ENCODE data around the gene CDPF1. TPM values are rescaled to one million over a fixed set of nuclear protein-coding genes. Genes with fewer than 3 reads are reported as not detected.

The CDPF1 gene, protein sequence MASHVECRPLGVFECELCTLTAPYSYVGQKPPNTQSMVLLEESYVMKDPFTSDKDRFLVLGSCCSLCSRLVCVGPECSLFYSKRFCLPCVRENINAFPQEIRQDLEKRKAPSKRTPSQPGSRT
- total RNA-seq = 9.2 and 58.5 TPM in 2 replicates

DNA sequence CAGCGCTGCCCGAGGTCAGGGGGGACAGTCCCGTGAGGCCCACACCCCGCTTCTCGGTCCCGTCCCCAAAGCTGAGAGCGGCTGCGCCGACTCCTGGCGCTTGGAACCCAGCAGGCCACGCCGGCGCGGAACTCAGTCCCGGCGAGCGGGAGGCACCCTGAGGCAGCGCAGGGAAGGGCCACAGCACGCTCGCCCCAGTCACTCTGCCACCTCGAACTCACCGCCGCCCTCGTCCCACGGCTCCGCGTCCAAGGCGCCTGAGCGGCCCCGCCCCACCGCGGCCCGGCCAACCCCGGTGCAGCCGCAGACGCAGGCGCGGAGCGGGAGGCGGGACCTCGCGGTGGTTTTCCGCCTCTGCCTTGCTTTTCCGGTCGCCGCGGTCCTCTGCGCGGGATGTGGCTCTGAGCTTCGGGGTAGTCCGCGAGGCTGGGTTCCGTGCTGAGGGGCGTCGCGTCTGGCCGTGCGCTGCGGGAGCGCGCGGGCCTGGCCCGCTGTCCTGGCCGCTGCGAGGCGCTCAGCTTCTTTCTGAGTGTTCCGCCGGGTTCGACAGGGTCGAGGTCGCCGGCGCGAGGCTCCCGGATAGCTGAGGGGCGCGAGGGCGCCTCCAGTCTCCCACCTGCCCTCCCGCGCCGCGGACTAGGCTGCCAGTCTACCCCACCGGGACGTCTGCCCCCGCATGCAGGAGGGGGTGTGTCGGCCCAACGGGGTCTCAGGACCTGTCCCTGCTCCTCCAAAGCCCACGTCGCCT is at the start of gene CDPF1:
CDPF1 (minus strand) TSS at position 259 of the 748 bp plus-strand sequence. CDS start 2,009 bp downstream, outside the sequence.

DNA sequence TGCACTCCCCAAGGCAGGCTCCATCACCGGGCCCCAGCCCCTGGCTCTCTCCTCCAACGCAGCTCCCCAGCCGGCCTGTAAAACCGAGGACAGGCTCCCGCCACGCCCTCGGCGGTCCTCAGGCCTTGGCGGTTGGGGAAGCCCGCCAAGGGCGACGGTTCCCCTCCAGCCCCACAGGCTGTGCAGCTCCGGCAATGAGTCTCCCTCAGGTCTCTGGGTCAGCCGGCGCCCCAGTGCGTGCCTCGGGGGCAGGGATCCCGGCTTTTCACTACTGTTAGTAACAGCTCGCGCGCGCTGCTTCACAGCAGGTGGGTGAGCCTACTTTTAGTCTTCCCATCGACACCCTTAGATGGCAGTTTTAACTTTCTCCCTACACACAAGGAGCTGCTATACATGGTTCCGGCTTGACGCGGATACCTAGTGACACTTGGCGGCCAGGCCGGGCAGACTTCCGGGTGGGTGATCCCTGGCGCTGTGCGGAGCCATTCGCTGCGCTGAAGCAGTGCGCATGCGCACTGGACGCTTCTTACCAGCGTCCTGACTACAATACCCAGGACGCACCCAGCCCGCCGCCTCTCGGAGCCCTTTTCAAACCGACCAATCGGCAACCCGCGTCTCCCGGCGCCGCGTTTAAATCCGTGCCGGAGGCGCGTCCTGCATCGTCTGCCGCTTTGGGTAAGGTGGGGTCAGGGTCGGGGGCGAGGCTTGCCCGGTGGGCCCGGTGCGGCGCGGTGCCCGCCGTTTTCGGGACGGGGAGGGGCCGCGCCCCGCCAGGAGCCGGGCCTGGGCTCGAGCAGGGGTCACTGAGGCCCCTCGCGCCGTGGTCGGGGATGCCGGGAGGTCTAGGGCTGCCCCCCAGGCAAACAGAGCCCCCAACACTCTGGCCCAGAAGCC is 46.4 kb upstream of the CDPF1 start, which contains the start of gene GTSE1:
GTSE1 (plus strand) TSS at position 614 of the 894 bp plus-strand sequence. CDS start 531 bp downstream, outside the sequence.

DNA sequence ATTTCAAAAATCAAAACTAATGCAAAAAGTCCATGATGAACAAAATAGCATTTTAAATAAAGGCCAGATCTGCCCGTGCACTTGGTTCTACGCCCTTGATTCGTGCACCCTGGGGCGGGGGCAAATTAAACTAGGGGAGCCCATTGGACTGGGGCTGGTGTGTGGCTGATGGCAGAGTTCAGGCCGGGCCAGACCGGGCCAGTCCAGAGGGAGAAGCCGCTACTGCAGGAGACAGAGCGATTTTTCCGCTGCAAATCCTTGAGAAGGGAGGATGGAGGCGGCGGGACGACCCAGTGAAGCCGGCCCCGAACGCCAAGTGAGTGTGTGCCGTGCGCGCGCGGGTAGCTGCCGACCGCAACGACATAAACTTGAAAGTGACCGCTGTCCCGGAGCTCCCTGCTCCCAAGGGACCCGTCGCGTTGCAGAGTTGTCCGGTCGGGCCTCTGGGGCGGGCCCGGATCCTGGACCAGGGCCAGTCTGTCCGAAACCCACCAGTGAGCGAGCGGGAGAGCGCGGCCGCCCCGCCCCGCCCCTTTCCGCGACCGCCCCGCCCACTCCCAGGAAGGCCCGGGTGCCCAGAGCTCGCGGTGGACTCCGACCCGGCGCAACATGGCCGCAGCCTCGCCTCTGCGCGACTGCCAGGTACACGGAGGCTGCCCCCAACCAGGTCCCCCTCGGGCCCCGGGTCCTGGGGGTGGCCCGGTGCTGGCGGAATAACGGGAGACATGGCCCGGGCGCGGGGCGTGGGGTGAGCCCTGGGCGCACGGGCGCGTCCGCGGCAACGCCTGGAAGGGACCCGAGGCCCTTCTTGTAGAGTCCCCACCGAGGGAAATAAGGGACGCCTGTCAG is 17.6 kb upstream of the CDPF1 start, which contains the start of gene TTC38:
TTC38 (plus strand) TSS at position 578 of the 849 bp plus-strand sequence; CDS start at position 610, 32 bp downstream.

DNA sequence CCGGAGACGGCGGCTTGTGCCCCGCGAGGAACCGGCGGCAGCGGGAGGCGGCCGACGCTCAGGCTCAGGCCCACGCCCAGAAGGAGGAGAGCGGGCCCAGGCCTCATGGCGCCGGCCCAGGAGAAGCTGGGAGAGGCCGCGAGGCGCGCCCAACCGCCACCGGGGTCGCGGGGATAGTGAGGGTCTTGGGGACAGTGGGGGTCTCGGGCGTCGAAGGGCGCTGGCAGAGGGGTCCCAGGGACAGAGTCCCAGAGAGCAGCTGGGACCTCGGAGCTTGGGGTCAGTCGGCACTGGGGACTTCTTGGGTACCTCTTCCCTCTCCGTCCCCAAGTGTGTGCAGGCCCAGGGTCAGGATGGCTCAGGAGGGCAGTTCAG is 13.1 kb upstream of the CDPF1 start, which contains the start of gene PKDREJ:
PKDREJ (minus strand) TSS at position 128 of the 375 bp plus-strand sequence; CDS start at position 107, 21 bp downstream.

Other genes starting within 250 kb of the CDPF1 start
- 10.1 and 21.8 TPM in 2 replicates for gene PPARA, start 99.8 kb downstream of the CDPF1 start, total RNA-seq
- not detected in 2 replicates for gene PKDREJ, start 13.1 kb upstream of the CDPF1 start, total RNA-seq
- gene TTC38, start 17.7 kb upstream of the CDPF1 start, total RNA-seq = 28.7 and 41.2 TPM in 2 replicates
- 13.8 and 15.9 TPM in 2 replicates for gene GTSE1, start 46.6 kb upstream of the CDPF1 start, total RNA-seq
- gene TRMU, start 85.4 kb upstream of the CDPF1 start, total RNA-seq = 26.2 and 27.7 TPM in 2 replicates